Mesodermal cell (in vitro differentiated cells): ENCODE data around the gene PRELP.
A peak's percentile ranks its signal among the peaks of the same experiment; 100 is the strongest.

Experiments
- H3K27ac ChIP-seq: 2 replicates; pipeline ENCODE4 v1.7.0; 2013; ENCODE audit warnings: mild to moderate bottlenecking, low read depth, low read length, moderate library complexity; ENCODE audit not compliant: severe bottlenecking
- H3K36me3 ChIP-seq: 2 replicates; pipeline ENCODE4 v1.7.1; 2013; ENCODE audit warnings: mild to moderate bottlenecking, low read length, moderate library complexity; ENCODE audit not compliant: control insufficient read depth, insufficient read depth
- H3K4me1 ChIP-seq: one replicate; pipeline ENCODE4 v1.7.1; 2013; ENCODE audit warnings: mild to moderate bottlenecking, low read length; ENCODE audit not compliant: insufficient read depth, control insufficient read depth, poor library complexity, severe bottlenecking
- H3K4me3 ChIP-seq: 2 replicates; pipeline ENCODE4 v1.7.0; 2013; ENCODE audit warnings: low read length, control low read depth, mild to moderate bottlenecking; ENCODE audit not compliant: insufficient read depth, poor library complexity, severe bottlenecking; ENCODE audit errors: extremely low read depth
- H3K9me3 ChIP-seq: 2 replicates; pipeline ENCODE4 v1.7.1; 2013; ENCODE audit warnings: mild to moderate bottlenecking, low read length, moderate library complexity; ENCODE audit not compliant: control insufficient read depth
- WGBS, 2 experiments: methylation state at CpG; one replicate each; pipeline ENCODE4 v1.1.5; 2013; ENCODE audit warnings: missing lambda C conversion rate in 2 of 2; ENCODE audit not compliant: insufficient coverage in 2 of 2; 5-methylcytosine and 5-hydroxymethylcytosine counted together

PRELP gene

DNA sequence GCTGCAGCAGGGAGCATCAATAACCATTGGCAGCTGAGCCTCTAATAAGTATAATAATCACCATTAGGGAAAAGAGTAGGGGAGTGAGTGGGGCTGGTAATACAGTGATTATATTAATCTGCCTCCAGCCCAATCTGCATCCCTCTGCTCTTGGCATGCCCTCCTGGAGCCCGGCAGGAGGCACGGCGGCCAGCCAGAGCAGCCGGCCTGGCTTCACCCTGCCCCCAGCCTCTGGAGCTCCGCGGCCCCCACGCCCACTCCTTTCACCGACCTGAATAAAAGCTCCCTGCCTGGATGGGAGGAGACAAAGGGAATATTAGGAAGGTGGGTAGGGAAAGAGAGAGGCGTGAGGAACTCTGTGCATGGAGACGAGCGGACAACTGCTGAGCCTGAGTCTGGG, 46.6 kb downstream of the PRELP start:
- no peaks in the 10 kb centered on the region for H3K36me3 ChIP-seq
- no peak overlapping the region for H3K27ac ChIP-seq
- 32 to 80% methylated on average over 3 to 7 of the region's 11 CpGs for WGBS, 2 experiments
- no peaks in the 10 kb centered on the region for H3K9me3 ChIP-seq
- H3K4me1 ChIP-seq, result peaks cover 43% of the 10 kb centered on the region
- H3K4me3 ChIP-seq, result no peak overlapping the region

DNA sequence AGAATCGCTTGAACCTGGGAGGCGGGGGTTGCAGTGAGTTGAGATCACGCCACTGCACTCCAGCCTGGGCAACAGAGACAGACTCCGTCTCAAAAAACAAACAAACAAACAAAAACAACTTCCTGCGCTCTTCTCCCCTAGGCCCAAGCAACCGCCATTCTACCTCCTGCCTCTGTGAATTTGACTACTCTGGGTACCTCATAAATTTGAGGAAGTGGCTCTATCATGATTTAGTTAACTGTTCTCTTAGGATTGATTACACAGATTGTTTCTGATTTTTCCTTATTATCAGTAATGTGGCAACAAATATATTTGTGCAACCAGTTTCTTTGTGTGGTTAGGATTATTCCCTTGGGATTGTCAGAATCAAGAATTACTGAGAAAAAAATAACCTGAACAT, 48.1 kb downstream of the PRELP start:
- H3K4me3 ChIP-seq, result no peak overlapping the region
- peaks cover 37% of the 10 kb centered on the region for H3K4me1 ChIP-seq
- H3K9me3 ChIP-seq, result no peaks in the 10 kb centered on the region
- no peaks in the 10 kb centered on the region for H3K36me3 ChIP-seq
- peak overlapping the region; percentile 18 for H3K27ac ChIP-seq
- WGBS, 2 experiments, result 82 to 100% methylated on average over 2 to 3 of the region's 6 CpGs

GRCh38 chr1:203524152-203524551, 48.5 kb downstream of the PRELP start:
- WGBS, 2 experiments, result 85 to 92% methylated on average over 3 of the region's 4 CpGs
- Histone ChIP-seq H3K27ac (peak overlapping the region; percentile 18), H3K4me1 (peaks cover 35% of the 10 kb centered on the region), H3K36me3 (no peaks in the 10 kb centered on the region), H3K4me3 (no peak overlapping the region), H3K9me3 (no peaks in the 10 kb centered on the region)

DNA sequence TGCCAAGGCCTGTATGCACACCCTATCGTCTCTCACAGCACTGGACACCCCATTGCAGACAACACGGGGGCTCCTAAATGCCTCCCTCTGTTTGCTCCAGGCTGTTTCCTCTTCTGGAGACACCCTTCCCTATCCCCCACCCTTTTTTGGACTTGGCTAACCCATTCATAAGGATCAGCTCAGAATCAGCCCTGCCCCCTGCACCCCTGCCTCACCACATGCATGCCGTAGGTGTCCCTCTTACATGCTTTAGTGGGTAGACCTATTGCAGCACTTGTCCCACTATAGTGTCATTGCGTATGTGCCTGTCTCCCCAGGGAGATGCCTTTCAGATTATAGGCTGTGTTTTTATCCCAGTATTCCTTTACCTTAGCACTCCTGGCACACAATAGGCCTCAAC, 49.2 kb downstream of the PRELP start:
- no peaks in the 10 kb centered on the region for H3K9me3 ChIP-seq
- H3K4me3 ChIP-seq, result no peak overlapping the region
- no peaks in the 10 kb centered on the region for H3K36me3 ChIP-seq
- no peak overlapping the region for H3K27ac ChIP-seq
- peaks cover 31% of the 10 kb centered on the region for H3K4me1 ChIP-seq
- 82 to 92% methylated on average over 3 of the region's 4 CpGs for WGBS, 2 experiments

DNA sequence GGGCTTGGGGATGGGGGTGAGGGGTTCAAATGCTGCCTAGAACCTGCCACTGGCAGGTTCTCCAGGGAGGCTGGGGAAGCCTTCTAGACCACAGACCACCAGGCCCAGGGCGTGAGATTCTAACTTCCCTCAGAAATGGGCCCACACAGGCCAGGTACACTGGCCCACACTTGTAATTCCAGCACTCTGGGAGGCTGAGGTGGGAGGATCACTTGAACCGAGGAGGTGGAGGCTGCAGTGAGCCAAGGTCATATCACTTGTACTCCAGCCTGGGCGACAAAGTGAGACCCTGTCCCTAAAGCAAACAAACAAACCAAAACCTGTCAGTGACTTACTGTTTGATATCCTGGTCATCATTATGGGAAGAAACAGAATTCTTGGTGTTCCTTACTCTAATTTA, 50.1 kb downstream of the PRELP start:
- Histone ChIP-seq H3K4me3 (no peak overlapping the region), H3K9me3 (no peaks in the 10 kb centered on the region), H3K36me3 (no peaks in the 10 kb centered on the region), H3K27ac (no peak overlapping the region), H3K4me1 (peaks cover 28% of the 10 kb centered on the region)
- 92 to 100% methylated on average over 1 to 2 of the region's 3 CpGs for WGBS, 2 experiments

- Histone ChIP-seq H3K27ac (no peak overlapping the region), H3K9me3 (no peaks in the 10 kb centered on the region), H3K36me3 (no peaks in the 10 kb centered on the region), H3K4me3 (no peak overlapping the region), H3K4me1 (peaks cover 26% of the 10 kb centered on the region)
- WGBS, 2 experiments, result 83 to 90% methylated on average over 1 to 2 of the region's 5 CpGs
Measured at GRCh38 chr1:203526130-203526529, 50.5 kb downstream of the PRELP start.

DNA sequence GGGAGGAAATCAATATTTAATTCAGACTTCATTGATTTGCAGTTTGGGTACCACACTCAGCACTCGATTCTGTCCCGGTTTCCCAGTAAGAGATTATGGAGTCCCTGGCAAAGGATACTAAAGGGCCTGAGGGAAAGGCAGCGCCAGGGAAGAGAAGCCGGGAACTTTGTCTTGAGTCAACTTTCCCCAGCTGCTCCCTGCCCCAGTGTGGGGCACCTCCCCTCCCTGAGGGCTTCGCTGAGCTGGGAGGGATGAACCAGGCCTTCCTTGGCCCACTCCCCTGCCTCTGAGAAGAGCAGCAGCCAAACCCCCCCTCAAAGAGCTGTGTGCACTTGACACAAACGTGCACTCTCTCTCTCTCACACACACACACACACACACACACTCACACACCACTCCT, 51.0 kb downstream of the PRELP start:
- Histone ChIP-seq H3K27ac (no peak overlapping the region), H3K36me3 (no peaks in the 10 kb centered on the region), H3K9me3 (no peaks in the 10 kb centered on the region), H3K4me1 (peaks cover 24% of the 10 kb centered on the region), H3K4me3 (no peak overlapping the region)
- 74 to 76% methylated on average over 5 to 6 of the region's 6 CpGs for WGBS, 2 experiments

DNA sequence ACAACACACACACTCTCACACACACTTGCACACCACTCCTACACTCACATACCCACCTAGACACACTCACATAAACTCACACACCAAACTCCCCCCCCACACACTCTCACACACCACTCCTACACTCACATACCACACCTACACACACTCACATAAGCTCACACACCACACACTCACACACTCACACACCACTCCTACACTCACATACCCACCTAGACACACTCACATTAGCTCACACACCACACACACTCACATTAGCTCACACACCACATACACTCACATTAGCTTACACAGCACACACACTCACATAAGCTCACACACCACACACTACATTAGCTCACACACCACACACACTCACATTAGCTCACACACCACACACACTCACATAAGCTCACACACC, 51.4 kb downstream of the PRELP start:
- Histone ChIP-seq H3K27ac (no peak overlapping the region), H3K36me3 (no peaks in the 10 kb centered on the region), H3K4me3 (no peak overlapping the region), H3K9me3 (no peaks in the 10 kb centered on the region), H3K4me1 (peaks cover 20% of the 10 kb centered on the region)

DNA sequence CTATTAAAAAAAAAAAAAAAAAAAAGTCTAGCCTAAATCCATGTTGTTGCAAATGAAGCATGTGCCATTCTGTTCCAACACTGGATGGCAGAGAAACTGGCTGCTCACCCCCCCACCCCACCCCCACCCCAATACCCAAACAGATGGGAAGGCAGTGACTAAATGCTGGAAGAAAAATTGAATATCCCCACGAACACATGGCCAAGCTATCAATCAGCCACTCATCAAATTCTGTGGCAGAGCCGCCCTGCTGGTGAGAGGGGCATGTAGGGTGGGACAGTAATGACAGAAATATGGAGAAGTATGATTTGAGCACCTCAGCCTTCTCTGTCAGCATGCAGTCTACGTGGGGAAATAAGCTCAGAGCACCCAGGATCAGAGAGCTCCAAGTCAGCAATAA, 52.5 kb downstream of the PRELP start:
- peaks cover 16% of the 10 kb centered on the region for H3K4me1 ChIP-seq
- no peak overlapping the region for H3K27ac ChIP-seq
- no peaks in the 10 kb centered on the region for H3K9me3 ChIP-seq
- no peak overlapping the region for H3K4me3 ChIP-seq
- WGBS, 2 experiments, result no CpG with 5 or more reads among the region's 3 CpGs
- H3K36me3 ChIP-seq, result no peaks in the 10 kb centered on the region

GRCh38 chr1:203528976-203529835, 53.6 kb downstream of the PRELP start:
- Histone ChIP-seq H3K4me3 (no peak overlapping the region), H3K36me3 (no peaks in the 10 kb centered on the region), H3K4me1 (peaks cover 16% of the 10 kb centered on the region), H3K9me3 (no peaks in the 10 kb centered on the region), H3K27ac (no peak overlapping the region)
- 85 to 98% methylated on average over 2 to 4 of the region's 6 CpGs for WGBS, 2 experiments

- WGBS, 2 experiments, result 88 to 100% methylated on average over 1 of the region's 3 CpGs
- Histone ChIP-seq H3K4me3 (no peak overlapping the region), H3K36me3 (no peaks in the 10 kb centered on the region), H3K9me3 (no peaks in the 10 kb centered on the region), H3K4me1 (peaks cover 19% of the 10 kb centered on the region), H3K27ac (no peak overlapping the region)
Measured at GRCh38 chr1:203531063-203531462, 55.5 kb downstream of the PRELP start.
